ENCODE results near the gene BBS12.

DNA sequence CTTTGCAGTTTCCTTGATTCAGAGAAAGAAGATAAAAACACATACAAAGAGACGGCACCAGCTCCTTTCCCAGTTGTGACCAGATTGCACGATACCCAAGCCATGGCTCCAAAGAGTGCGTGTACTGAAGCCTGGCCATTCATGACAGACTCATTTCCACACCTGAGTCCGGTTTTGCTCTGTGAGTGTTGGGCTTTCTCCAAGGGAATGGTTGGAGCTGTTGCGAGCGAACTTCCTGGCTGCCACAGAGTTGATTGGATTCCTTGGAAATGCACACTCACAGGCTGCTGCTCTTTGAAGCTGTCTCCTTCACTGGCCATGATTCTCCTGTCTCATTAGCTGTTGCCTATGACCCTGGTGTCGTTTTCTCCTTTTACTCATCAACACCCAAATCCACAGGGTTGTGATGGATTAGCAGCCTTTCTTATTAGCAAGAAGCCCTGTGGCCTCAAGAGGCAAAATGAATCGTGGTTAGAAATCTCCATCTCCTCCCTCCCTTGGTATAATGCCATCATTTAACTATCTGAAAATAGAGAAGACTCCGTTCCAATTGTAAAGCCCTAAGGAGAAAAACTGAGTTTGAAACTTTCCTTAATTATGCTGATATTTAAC lies 43.9 kb upstream of the BBS12 start:
- no peak for TF ChIP-seq CTCF (conservative IDR thresholded peaks at IDR 0.05; ENCODE audit: low read depth in 2 of 2)
- no peak for TF ChIP-seq POLR2AphosphoS5 (IDR thresholded peaks at IDR 0.05; ENCODE audit: low read depth)
- TF ChIP-seq EZH2 (IDR thresholded peaks at IDR 0.05; ENCODE audit: low read depth, unreplicated experiment): no peak
- TF ChIP-seq NANOG (IDR thresholded peaks at IDR 0.05; ENCODE audit: borderline replicate concordance): no peak
- TF ChIP-seq REST (IDR thresholded peaks at IDR 0.05; ENCODE audit: unreplicated experiment): no peak
- no peak for TF ChIP-seq EZH2phosphoT487 (IDR thresholded peaks at IDR 0.05; ENCODE audit: unreplicated experiment)
- TF ChIP-seq CREB1 (CRISPR knock-in tag; IDR thresholded peaks at IDR 0.05; ENCODE audit: low read depth): no peak
- no peak for TF ChIP-seq STAT1 (IDR thresholded peaks at IDR 0.05; ENCODE audit: unreplicated experiment)
- no peak for TF ChIP-seq JUNB (IDR thresholded peaks at IDR 0.05; ENCODE audit: unreplicated experiment)
- TF ChIP-seq, protein P1, sequence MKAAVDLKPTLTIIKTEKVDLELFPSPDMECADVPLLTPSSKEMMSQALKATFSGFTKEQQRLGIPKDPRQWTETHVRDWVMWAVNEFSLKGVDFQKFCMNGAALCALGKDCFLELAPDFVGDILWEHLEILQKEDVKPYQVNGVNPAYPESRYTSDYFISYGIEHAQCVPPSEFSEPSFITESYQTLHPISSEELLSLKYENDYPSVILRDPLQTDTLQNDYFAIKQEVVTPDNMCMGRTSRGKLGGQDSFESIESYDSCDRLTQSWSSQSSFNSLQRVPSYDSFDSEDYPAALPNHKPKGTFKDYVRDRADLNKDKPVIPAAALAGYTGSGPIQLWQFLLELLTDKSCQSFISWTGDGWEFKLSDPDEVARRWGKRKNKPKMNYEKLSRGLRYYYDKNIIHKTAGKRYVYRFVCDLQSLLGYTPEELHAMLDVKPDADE (IDR thresholded peaks at IDR 0.05): no peak
- no peak for TF ChIP-seq ZNF114 (CRISPR knock-in tag; IDR thresholded peaks at IDR 0.05)
- no peak for TF ChIP-seq ZNF331 (CRISPR knock-in tag; IDR thresholded peaks at IDR 0.05; ENCODE audit: low read depth)
